Measurements from ENCODE around the gene KSR2.

DNA sequence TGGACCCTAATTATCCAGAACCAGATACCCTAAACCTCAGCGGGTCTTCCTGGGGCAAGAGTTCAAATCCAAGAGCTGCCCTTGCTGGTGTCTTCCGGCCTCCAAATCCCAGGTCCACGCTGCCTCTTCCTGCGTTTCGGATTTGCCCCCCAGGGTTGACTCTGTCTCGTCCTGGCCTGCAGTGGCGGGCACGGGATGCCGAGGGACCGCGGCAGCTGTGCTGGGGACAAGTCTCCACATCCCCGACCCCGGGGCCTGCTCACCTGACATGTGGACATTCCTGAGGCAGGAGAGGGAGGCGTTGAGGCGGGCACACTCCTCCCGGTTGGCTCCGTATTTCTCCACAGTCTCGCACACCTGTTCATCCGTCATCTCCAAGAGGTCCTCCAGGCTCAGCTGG, 113.6 kb downstream of the KSR2 start:
- no peak for TF ChIP-seq GATA2 (IDR thresholded peaks at IDR 0.05; ENCODE audit: low read depth, low read length)
- TF ChIP-seq GATA3 (IDR thresholded peaks at IDR 0.05; ENCODE audit: low read depth, low read length) = no peak
